Lung (tissue), 12 donors: ENCODE measurements around the gene CCDC102A. TPM values are rescaled to one million over a fixed set of nuclear protein-coding genes. Genes with fewer than 3 reads are reported as not detected.

Experiments used
- ATAC-seq: fragments of 200-7000 bp; cut with Tn5 transposase; one replicate; pipeline ENCODE4 v1.9.1; 2020; ENCODE audit warnings: moderate number of reproducible peaks; ENCODE audit not compliant: insufficient read depth, low FRiP score
- DNase-seq, 3 donors: peaks; one replicate each; pipeline ENCODE4 v3.0.0-alpha.2; 2013 to 2017
- H3K27ac ChIP-seq, 2 donors: one replicate each; pipeline ENCODE4 v1.5.1; 2013; ENCODE audit warnings: mild to moderate bottlenecking in 2 of 2, moderate library complexity in 2 of 2, control low read depth in 1 of 2, inconsistent platforms in 1 of 2, low read depth in 1 of 2, low read length in 1 of 2
- H3K27me3 ChIP-seq, 3 donors: one replicate each; pipeline ENCODE4 v1.5.1; 2013; ENCODE audit warnings: low read length in 2 of 3; ENCODE audit not compliant: control insufficient read depth in 3 of 3, insufficient read depth in 3 of 3
- H3K36me3 ChIP-seq, 4 donors: one replicate each; pipeline ENCODE4 v1.5.1; 2013; ENCODE audit warnings: low read length in 4 of 4, mild to moderate bottlenecking in 1 of 4, moderate library complexity in 1 of 4; ENCODE audit not compliant: control insufficient read depth in 4 of 4, insufficient read depth in 4 of 4
- H3K4me1 ChIP-seq, 5 donors: one replicate each; pipeline ENCODE4 v1.5.1; 2013; ENCODE audit warnings: low read length in 5 of 5, mild to moderate bottlenecking in 2 of 5, moderate library complexity in 1 of 5; ENCODE audit not compliant: control insufficient read depth in 5 of 5, insufficient read depth in 5 of 5
- H3K4me3 ChIP-seq: one replicate; pipeline ENCODE4 v1.5.1; 2013; ENCODE audit warnings: mild to moderate bottlenecking, control low read depth, moderate library complexity
- H3K9ac ChIP-seq, 2 donors: one replicate each; pipeline ENCODE4 v1.5.1; 2013; ENCODE audit warnings: low read length in 2 of 2, control low read depth in 1 of 2; ENCODE audit not compliant: insufficient read depth in 1 of 2
- H3K9me3 ChIP-seq, 4 donors: one replicate each; pipeline ENCODE4 v1.5.1; 2013; ENCODE audit warnings: low read length in 3 of 4, mild to moderate bottlenecking in 1 of 4, moderate library complexity in 1 of 4; ENCODE audit not compliant: control insufficient read depth in 4 of 4, insufficient read depth in 3 of 4
- CTCF ChIP-seq: IDR thresholded peaks from 2 replicates; pipeline ENCODE4 v1.5.1; 2012; ENCODE audit warnings: mild to moderate bottlenecking; ENCODE audit errors: control extremely low read depth, extremely low read depth
- WGBS, 2 donors: extraction: QIAGEN DNeasy Blood & Tissue Kit; methylation state at CpG; one replicate each; pipeline ENCODE4 v1.1.7; 2013; 5-methylcytosine and 5-hydroxymethylcytosine counted together
- polyA plus RNA-seq, 2 donors: library from polyadenylated mRNA; stranded (reverse); fragments of 200-250 nt; gene quantifications; one replicate each; pipeline ENCODE4 v1.2.1, GENCODE V29; 2013
- total RNA-seq, 2 donors: library from RNA; depleted of rRNA in 1 of 2; stranded (reverse); fragments of >200 nt in 1 of 2; gene quantifications; one replicate each; pipeline ENCODE4 v1.2.1, GENCODE V29; 2014 to 2021
- donor health status: control.
- donor health status: control.
- donor health status: Bipolar disorder and iron deficiency.
- donor health status: healthy.
- donor health status: DM: yes; HTN: yes; CAD: no.

The CCDC102A gene
- total and polyA plus RNA-seq, 4 donors = 3.6 to 14.0 (median 6.9) TPM

- 91 to 94% methylated on average over 18 of the region's 18 CpGs for WGBS, 2 donors
- no peak for TF ChIP-seq CTCF
- ATAC-seq = no peak
- Histone ChIP-seq H3K9ac (no peak overlapping the region), H3K27ac (no peak overlapping the region), H3K4me3 (no peak overlapping the region), H3K27me3 (no peaks in the 10 kb centered on the region), H3K36me3 (no peaks in the 10 kb centered on the region), H3K4me1 (no peaks in the 10 kb centered on the region), H3K9me3 (peaks cover 0 to 2% (median 0%) of the 10 kb centered on the region in 4 donors)
- DNase-seq = no peak
Observed at GRCh38 chr16:57567691-57568090, 31.3 kb upstream of the CCDC102A start.

GRCh38 chr16:57566436-57566835, 30.1 kb upstream of the CCDC102A start:
- Histone ChIP-seq H3K9me3 (peaks cover 0 to 10% (median 1%) of the 10 kb centered on the region in 4 donors), H3K9ac (no peak overlapping the region), H3K27me3 (no peaks in the 10 kb centered on the region), H3K27ac (no peak overlapping the region), H3K4me3 (no peak overlapping the region), H3K4me1 (no peaks in the 10 kb centered on the region), H3K36me3 (no peaks in the 10 kb centered on the region)
- TF ChIP-seq CTCF = no peak
- no peak for DNase-seq
- ATAC-seq = no peak
- 81 to 88% methylated on average over 3 of the region's 3 CpGs for WGBS, 2 donors

DNA sequence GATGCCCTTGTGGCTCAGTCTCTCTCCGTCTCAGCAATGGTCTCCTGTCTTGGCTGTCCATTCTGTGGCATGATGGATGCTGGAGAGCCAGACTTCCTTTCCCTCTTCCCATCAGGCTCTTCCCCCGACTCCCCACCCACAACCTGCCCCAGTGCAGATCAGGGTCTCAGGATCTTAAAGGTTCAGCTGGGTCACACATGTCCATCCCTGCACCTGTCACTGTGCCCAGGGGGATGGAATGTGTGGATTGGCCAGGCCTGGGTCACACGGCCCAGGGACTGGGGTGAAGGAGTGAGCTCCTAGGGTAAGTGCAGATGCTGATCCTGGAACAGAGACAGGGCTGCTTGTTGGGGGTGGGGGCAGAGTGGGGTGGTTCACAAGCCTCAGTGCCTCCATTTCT, 29.1 kb upstream of the CCDC102A start:
- WGBS, 2 donors = 77 to 79% methylated on average over 3 of the region's 3 CpGs
- no peak for DNase-seq
- Histone ChIP-seq H3K4me1 (no peaks in the 10 kb centered on the region), H3K9ac (no peak overlapping the region), H3K27me3 (no peaks in the 10 kb centered on the region), H3K9me3 (peaks cover 0 to 14% (median 6%) of the 10 kb centered on the region in 4 donors), H3K27ac (no peak overlapping the region), H3K36me3 (no peaks in the 10 kb centered on the region), H3K4me3 (no peak overlapping the region)
- ATAC-seq = no peak
- TF ChIP-seq CTCF = no peak
